HepG2 (cell line): ENCODE results near the gene KAT6B. TPM values are rescaled to one million over a fixed set of nuclear protein-coding genes. Genes with fewer than 3 reads are reported as not detected.

Experiments
- ATAC-seq: fragments of 200-7000 bp; cut with Tn5 transposase; 3 replicates; pipeline ENCODE4 v1.9.1; 2020; ENCODE audit warnings: mild to moderate bottlenecking, moderate library complexity
- BruUV-seq: library from RNA; stranded (reverse); fragments of 400-500 nt; replicated peaks from 2 replicates; lab custom pipeline; 2021; lab: Mats Ljungman, UMichigan
- CTCF ChIA-PET: fragments of 300-600 bp; formaldehyde crosslinking; extraction: SDS; loops from one replicate; lab custom pipeline; 2021; ENCODE audit warnings: low total read pairs, inconsistent platforms, low intra/inter-chr PET ratio; lab: Yijun Ruan, JAX
- POLR2A ChIA-PET: fragments of 350-600 bp; sonication (Branson Sonifier 250); formaldehyde crosslinking; loops from one replicate; lab custom pipeline; 2020; ENCODE audit warnings: antibody characterized with exemption, inconsistent platforms; lab: Yijun Ruan, JAX
- DNase-seq: peaks from one replicate; pipeline ENCODE4 v3.0.0-alpha.2; 2015; ENCODE audit warnings: low spot score
- FAIRE-seq: peaks from 3 replicates; lab custom pipeline; 2011; peaks lifted over from hg19 to GRCh38; lab: Jason Lieb, UNC
- H2AFZ ChIP-seq: one replicate; pipeline ENCODE4 v1.6.1; 2011; ENCODE audit warnings: low read length, inconsistent platforms
- H3K27ac ChIP-seq: fragments of 300-600 bp; 3 replicates; pipeline ENCODE4 v1.8.0; 2011; ENCODE audit warnings: mixed run types, mild to moderate bottlenecking, mixed read lengths, low read length, inconsistent platforms; ENCODE audit not compliant: insufficient read depth; ENCODE audit errors: extremely low read length
- H3K27me3 ChIP-seq, 2 experiments: fragments of 200-600 bp in 1 of 2; 2 replicates in 1 of 2; 3 replicates in 1 of 2; pipeline versions ENCODE4 v1.6.0 to v1.8.0; 2011; ENCODE audit warnings: low read length in 2 of 2, mild to moderate bottlenecking in 2 of 2, moderate library complexity in 2 of 2, inconsistent platforms in 1 of 2; ENCODE audit not compliant: insufficient read depth in 2 of 2, control insufficient read depth in 1 of 2
- H3K36me3 ChIP-seq, 2 experiments: fragments of 200-600 bp in 1 of 2; replicated peaks in 1 of 2; 2 replicates in 1 of 2; 3 replicates in 1 of 2; pipeline versions ENCODE4 v1.5.1 to v1.8.0; 2011; ENCODE audit warnings: low read length in 2 of 2, inconsistent platforms in 1 of 2; ENCODE audit not compliant: insufficient read depth in 2 of 2, control insufficient read depth in 1 of 2
- H3K4me1 ChIP-seq: 2 replicates; pipeline ENCODE4 v1.5.1; 2012; ENCODE audit warnings: low read length, inconsistent platforms; ENCODE audit not compliant: insufficient read depth
- H3K4me2 ChIP-seq: 2 replicates; pipeline ENCODE4 v1.6.0; 2011; ENCODE audit warnings: low read depth, low read length, inconsistent platforms
- H3K4me3 ChIP-seq, 3 experiments: fragments of 200-600 bp in 1 of 3; sonication (generic), shearing (Covaris generic) in 1 of 3; replicated peaks in 1 of 3; 2 replicates each; pipeline ENCODE4 v1.5.1; 2011 to 2016; ENCODE audit warnings: low read length in 3 of 3, inconsistent platforms in 2 of 3, low read depth in 2 of 3, mild to moderate bottlenecking in 2 of 3, control low read depth in 1 of 3, mixed read lengths in 1 of 3; ENCODE audit not compliant: insufficient read depth in 1 of 3
- H3K79me2 ChIP-seq: one replicate; pipeline ENCODE4 v1.6.1; 2011; ENCODE audit warnings: low read length, inconsistent platforms; ENCODE audit not compliant: insufficient read depth
- H3K9ac ChIP-seq: 2 replicates; pipeline ENCODE4 v1.6.0; 2011; ENCODE audit warnings: mild to moderate bottlenecking, low read depth, low read length, inconsistent platforms; ENCODE audit not compliant: insufficient read depth
- H3K9me3 ChIP-seq: 2 replicates; pipeline ENCODE4 v1.5.1; 2012; ENCODE audit warnings: mild to moderate bottlenecking, low read length
- H4K20me1 ChIP-seq: 2 replicates; pipeline ENCODE4 v1.6.0; 2011; ENCODE audit warnings: inconsistent platforms, mild to moderate bottlenecking, low read length, moderate library complexity; ENCODE audit not compliant: insufficient read depth
- DR1 ChIP-seq: sonication (generic); formaldehyde crosslinking; IDR thresholded peaks from 2 replicates; pipeline ENCODE4 v1.8.0; 2021; ENCODE audit warnings: mild to moderate bottlenecking, missing genetic modification reagents, inconsistent platforms
- MED8 ChIP-seq: sonication (generic); formaldehyde crosslinking; IDR thresholded peaks from 2 replicates; pipeline ENCODE4 v1.8.1; 2023; ENCODE audit warnings: mild to moderate bottlenecking, missing genetic modification reagents; ENCODE audit not compliant: insufficient replicate concordance
- NONO ChIP-seq, 2 experiments: fragments of 450-650 bp in 1 of 2; sonication (generic) in 1 of 2; formaldehyde crosslinking in 1 of 2; IDR thresholded peaks in 1 of 2; conservative IDR thresholded peaks in 1 of 2; 2 replicates each; pipeline versions ENCODE4 v1.6.1 to v1.8.0; 2017 to 2022; ENCODE audit warnings: mild to moderate bottlenecking in 1 of 2, missing genetic modification reagents in 1 of 2, moderate library complexity in 1 of 2
- TBL1XR1 ChIP-seq: fragments of 150-350 bp; IDR thresholded peaks from 2 replicates; pipeline ENCODE4 v1.6.1; 2014; ENCODE audit warnings: borderline replicate concordance, low read length; ENCODE audit not compliant: partially characterized antibody
- TFDP1 ChIP-seq: IDR thresholded peaks from 2 replicates; pipeline ENCODE4 v1.6.1; 2016; ENCODE audit warnings: missing compliant biosample characterization, missing genetic modification reagents, borderline replicate concordance
- ZBTB4 ChIP-seq: sonication (generic); formaldehyde crosslinking; IDR thresholded peaks from 2 replicates; pipeline ENCODE4 v1.4.0; 2020; ENCODE audit warnings: missing genetic modification reagents, mild to moderate bottlenecking, borderline replicate concordance
- ZBTB8A ChIP-seq: sonication (generic); formaldehyde crosslinking; IDR thresholded peaks from 2 replicates; pipeline ENCODE4 v1.4.0; 2020; ENCODE audit warnings: mild to moderate bottlenecking, low read depth, missing genetic modification reagents, borderline replicate concordance
- ZFP36 ChIP-seq: fragments of 150-350 bp; IDR thresholded peaks from 2 replicates; pipeline ENCODE4 v1.6.1; 2018; ENCODE audit warnings: borderline replicate concordance, low read length, low read depth; ENCODE audit not compliant: partially characterized antibody
- ZNF343 ChIP-seq: sonication (generic); formaldehyde crosslinking; IDR thresholded peaks from 2 replicates; pipeline ENCODE4 v1.4.0; 2020; ENCODE audit warnings: mild to moderate bottlenecking, missing genetic modification reagents
- ZNF761 ChIP-seq: sonication (generic); formaldehyde crosslinking; conservative IDR thresholded peaks from 2 replicates; pipeline ENCODE4 v1.4.0; 2020; ENCODE audit warnings: mild to moderate bottlenecking, missing genetic modification reagents
- ZNF776 ChIP-seq: sonication (generic); formaldehyde crosslinking; IDR thresholded peaks from 2 replicates; pipeline ENCODE4 v1.4.0; 2020; ENCODE audit warnings: mild to moderate bottlenecking, missing genetic modification reagents
- ZNF83 ChIP-seq: sonication (generic); formaldehyde crosslinking; IDR thresholded peaks from 2 replicates; pipeline ENCODE4 v1.4.0; 2020; ENCODE audit warnings: missing genetic modification reagents, mild to moderate bottlenecking, borderline replicate concordance
- ZZZ3 ChIP-seq: sonication (generic); formaldehyde crosslinking; IDR thresholded peaks from 2 replicates; pipeline ENCODE4 v1.4.0; 2020; ENCODE audit warnings: missing genetic modification reagents, mild to moderate bottlenecking, borderline replicate concordance
- WGBS: methylation state at CpG from one replicate; pipeline ENCODE4 v1.1.6; 2017; ENCODE audit warnings: low lambda C conversion rate; 5-methylcytosine and 5-hydroxymethylcytosine counted together
- in situ Hi-C: cut with HindIII; loops from 2 replicates; pipeline ENCODE4 v1.10.0; 2017; ENCODE audit warnings: low pct_unique_long_range_greater_than_20kb; ENCODE audit not compliant: extremely low pct_ligation_motif_present
- intact Hi-C: fragments of 100-400 bp; cut with micrococcal nuclease; formaldehyde crosslinking; loops from one replicate; pipeline ENCODE4 v1.10.0; 2022; ENCODE audit not compliant: unreplicated experiment
- polyA plus RNA-seq, 8 experiments: library from polyadenylated mRNA; depleted of rRNA in 3 of 8; stranded (reverse) in 7 of 8; unstranded in 1 of 8; fragments of >200 nt; fragmentation: Illumina TruSeq in 4 of 8; extraction: Trizol in 4 of 8; gene quantifications; 2 replicates each; pipeline versions ENCODE4 v1.2.1 to v1.2.3, GENCODE V29; 2011 to 2016; ENCODE audit warnings: low read depth in 4 of 8, missing spikeins in 1 of 8, mixed read lengths in 1 of 8; ENCODE audit not compliant: insufficient read depth in 1 of 8
- total RNA-seq, 5 experiments: library from RNA; depleted of rRNA; stranded (reverse); fragments of >200 nt; fragmentation: Illumina TruSeq; extraction: Trizol; gene quantifications; 2 replicates each; pipeline ENCODE4 v1.2.3, GENCODE V29; 2016; ENCODE audit warnings: low read depth in 1 of 5
- TF ChIP-seq, protein P1 (sequence below): IDR thresholded peaks from 2 replicates; pipeline ENCODE4 v1.6.1; 2016; ENCODE audit warnings: low read depth, control low read depth
- TF ChIP-seq, protein P2 (sequence below): sonication (generic); formaldehyde crosslinking; IDR thresholded peaks from 2 replicates; pipeline ENCODE4 v1.8.0; 2022; ENCODE audit warnings: low read depth, missing genetic modification reagents

The KAT6B gene
- total and polyA plus RNA-seq, 2 of the 13 experiments (the other 11 are each of a cell fraction or from before 2014, with no cell fraction given), result 3.0 to 9.5 TPM

DNA sequence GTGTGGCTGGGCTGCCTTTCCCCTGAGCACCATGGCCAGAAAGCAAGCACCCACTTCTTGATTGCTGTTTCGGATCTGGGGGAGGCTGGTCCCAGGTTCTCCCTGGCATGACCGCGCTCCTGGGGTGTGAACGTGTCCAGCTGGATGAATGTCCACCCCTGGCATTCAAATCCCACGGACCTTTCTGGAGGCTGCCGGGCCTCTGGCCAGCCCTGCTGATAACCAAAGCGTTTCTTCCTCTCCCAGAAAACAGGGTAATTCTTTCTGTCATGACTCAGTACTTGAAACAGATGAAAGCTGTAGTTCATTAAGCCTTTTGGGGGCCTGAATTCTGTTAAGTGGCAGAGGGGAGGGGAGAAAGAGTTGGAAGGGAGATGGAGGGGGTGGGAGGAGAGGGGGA lies 211.9 kb downstream of the KAT6B start:
- no peak for DNase-seq
- Histone ChIP-seq H3K4me2 (no peak overlapping the region), H3K4me3 (no peak overlapping the region), H4K20me1 (no peaks in the 10 kb centered on the region), H3K27me3 (peaks cover 0 to 11% of the 10 kb centered on the region in 2 experiments; a peak in 1 of 5 replicates), H2AFZ (no peak overlapping the region), H3K4me1 (no peaks in the 10 kb centered on the region), H3K27ac (no peak overlapping the region), H3K9me3 (no peaks in the 10 kb centered on the region), H3K36me3 (no peaks in the 10 kb centered on the region; a peak in 1 of 5 replicates), H3K9ac (no peak overlapping the region), H3K79me2 (no peaks in the 10 kb centered on the region)
- in situ Hi-C loops, result no loop called here
- ChIA-PET POLR2A (no interaction called here), CTCF (no interaction called here)
- BruUV-seq, result no TSS peak
- intact Hi-C loops, result no loop called here
- ATAC-seq, result no peak
- 57% methylated on average over 7 of the region's 7 CpGs for WGBS
- no peak for FAIRE-seq
- TF ChIP-seq ZBTB8A (CRISPR knock-in tag), result no peak
- TF ChIP-seq, protein P1, sequence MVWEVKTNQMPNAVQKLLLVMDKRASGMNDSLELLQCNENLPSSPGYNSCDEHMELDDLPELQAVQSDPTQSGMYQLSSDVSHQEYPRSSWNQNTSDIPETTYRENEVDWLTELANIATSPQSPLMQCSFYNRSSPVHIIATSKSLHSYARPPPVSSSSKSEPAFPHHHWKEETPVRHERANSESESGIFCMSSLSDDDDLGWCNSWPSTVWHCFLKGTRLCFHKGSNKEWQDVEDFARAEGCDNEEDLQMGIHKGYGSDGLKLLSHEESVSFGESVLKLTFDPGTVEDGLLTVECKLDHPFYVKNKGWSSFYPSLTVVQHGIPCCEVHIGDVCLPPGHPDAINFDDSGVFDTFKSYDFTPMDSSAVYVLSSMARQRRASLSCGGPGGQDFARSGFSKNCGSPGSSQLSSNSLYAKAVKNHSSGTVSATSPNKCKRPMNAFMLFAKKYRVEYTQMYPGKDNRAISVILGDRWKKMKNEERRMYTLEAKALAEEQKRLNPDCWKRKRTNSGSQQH, result no peak
- no peak for TF ChIP-seq ZZZ3 (CRISPR knock-in tag)
- TF ChIP-seq, protein P2, sequence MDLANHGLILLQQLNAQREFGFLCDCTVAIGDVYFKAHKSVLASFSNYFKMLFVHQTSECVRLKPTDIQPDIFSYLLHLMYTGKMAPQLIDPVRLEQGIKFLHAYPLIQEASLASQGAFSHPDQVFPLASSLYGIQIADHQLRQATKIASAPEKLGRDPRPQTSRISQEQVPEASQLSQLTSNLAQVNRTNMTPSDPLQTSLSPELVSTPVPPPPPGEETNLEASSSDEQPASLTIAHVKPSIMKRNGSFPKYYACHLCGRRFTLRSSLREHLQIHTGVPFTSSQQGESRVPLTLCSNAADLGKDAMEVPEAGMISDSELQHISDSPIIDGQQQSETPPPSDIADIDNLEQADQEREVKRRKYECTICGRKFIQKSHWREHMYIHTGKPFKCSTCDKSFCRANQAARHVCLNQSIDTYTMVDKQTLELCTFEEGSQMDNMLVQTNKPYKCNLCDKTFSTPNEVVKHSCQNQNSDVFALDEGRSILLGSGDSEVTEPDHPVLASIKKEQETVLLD (CRISPR knock-in tag), result no peak
- TF ChIP-seq DR1 (CRISPR knock-in tag), result no peak
- no peak for TF ChIP-seq NONO (IDR thresholded peaks at IDR 0.05)
- TF ChIP-seq NONO (CRISPR knock-in tag; conservative IDR thresholded peaks at IDR 0.05), result no peak
- TF ChIP-seq ZBTB4 (CRISPR knock-in tag), result no peak
- TF ChIP-seq ZFP36, result no peak
- no peak for TF ChIP-seq ZNF776 (CRISPR knock-in tag)
- TF ChIP-seq TFDP1 (CRISPR knock-in tag), result no peak
- TF ChIP-seq ZNF761 (CRISPR knock-in tag), result no peak
- TF ChIP-seq ZNF83 (CRISPR knock-in tag), result no peak
- no peak for TF ChIP-seq TBL1XR1
- TF ChIP-seq ZNF343 (CRISPR knock-in tag), result no peak
- TF ChIP-seq MED8 (CRISPR knock-in tag), result no peak
